ENCODE results near the gene PHF21B.

DNA sequence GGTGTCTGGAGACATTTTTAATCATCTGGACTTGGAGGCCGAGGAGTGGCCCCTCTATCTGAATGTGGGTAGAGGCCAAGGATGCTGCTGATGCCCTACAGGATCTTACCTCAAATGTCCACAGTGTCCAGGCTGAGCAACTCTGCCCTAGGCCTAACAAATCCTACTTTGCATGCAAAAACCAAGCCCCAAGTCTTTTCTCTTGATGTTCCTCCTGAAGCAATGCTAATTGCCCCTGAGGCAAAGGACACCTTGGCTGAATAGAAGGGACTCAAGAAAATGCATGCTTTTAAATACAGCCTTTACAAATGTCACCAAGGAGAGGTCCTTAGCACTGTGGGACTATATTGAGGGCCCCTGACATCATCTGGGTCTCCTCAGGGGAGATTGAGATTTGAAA is 43.8 kb upstream of the PHF21B start:
- TF ChIP-seq, protein P1, sequence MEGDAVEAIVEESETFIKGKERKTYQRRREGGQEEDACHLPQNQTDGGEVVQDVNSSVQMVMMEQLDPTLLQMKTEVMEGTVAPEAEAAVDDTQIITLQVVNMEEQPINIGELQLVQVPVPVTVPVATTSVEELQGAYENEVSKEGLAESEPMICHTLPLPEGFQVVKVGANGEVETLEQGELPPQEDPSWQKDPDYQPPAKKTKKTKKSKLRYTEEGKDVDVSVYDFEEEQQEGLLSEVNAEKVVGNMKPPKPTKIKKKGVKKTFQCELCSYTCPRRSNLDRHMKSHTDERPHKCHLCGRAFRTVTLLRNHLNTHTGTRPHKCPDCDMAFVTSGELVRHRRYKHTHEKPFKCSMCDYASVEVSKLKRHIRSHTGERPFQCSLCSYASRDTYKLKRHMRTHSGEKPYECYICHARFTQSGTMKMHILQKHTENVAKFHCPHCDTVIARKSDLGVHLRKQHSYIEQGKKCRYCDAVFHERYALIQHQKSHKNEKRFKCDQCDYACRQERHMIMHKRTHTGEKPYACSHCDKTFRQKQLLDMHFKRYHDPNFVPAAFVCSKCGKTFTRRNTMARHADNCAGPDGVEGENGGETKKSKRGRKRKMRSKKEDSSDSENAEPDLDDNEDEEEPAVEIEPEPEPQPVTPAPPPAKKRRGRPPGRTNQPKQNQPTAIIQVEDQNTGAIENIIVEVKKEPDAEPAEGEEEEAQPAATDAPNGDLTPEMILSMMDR (IDR thresholded peaks at IDR 0.05; ENCODE audit: extremely low read depth in 1 of 2, insufficient read depth in 1 of 2, low read depth in 1 of 2, low read length in 2 of 2) = no peak
- TF ChIP-seq POLR2AphosphoS5 (IDR thresholded peaks at IDR 0.05; ENCODE audit: insufficient read depth, low read depth, low read length) (no peak), POLR2A (IDR thresholded peaks at IDR 0.05; ENCODE audit: low read depth, low read length) (no peak), MYC (IDR thresholded peaks at IDR 0.05; ENCODE audit: low read depth, low read length) (no peak), EZH2 (IDR thresholded peaks at IDR 0.05; ENCODE audit: borderline replicate concordance, low read depth, low read length, severe bottlenecking) (no peak)
- TF ChIP-seq, protein P2, sequence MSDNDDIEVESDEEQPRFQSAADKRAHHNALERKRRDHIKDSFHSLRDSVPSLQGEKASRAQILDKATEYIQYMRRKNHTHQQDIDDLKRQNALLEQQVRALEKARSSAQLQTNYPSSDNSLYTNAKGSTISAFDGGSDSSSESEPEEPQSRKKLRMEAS (IDR thresholded peaks at IDR 0.05; ENCODE audit: insufficient read depth, insufficient read length) = no peak
